SK-N-SH (cell line): ENCODE measurements around the gene PPP1R12B. TPM values are rescaled to one million over a fixed set of nuclear protein-coding genes. Genes with fewer than 3 reads are reported as not detected.

Source experiments
- CTCF ChIA-PET: fragments of 300-600, 350-600 bp; formaldehyde crosslinking; extraction: SDS; loops from one replicate; lab custom pipeline; 2021; lab: Yijun Ruan, JAX
- POLR2A ChIA-PET: fragments of 350-600 bp; sonication (Branson Sonifier 250); formaldehyde crosslinking; extraction: SDS; loops from one replicate; lab custom pipeline; 2020; ENCODE audit warnings: antibody characterized with exemption, inconsistent platforms; lab: Yijun Ruan, JAX
- DNase-seq: peaks from one replicate; pipeline ENCODE4 v3.0.0; 2012
- H2AFZ ChIP-seq: fragments of 200-600 bp; sonication (generic); 2 replicates; pipeline ENCODE4 v1.8.1; 2016; ENCODE audit warnings: antibody characterized with exemption, mild to moderate bottlenecking, low read depth
- H3F3A ChIP-seq: fragments of 200-600 bp; sonication (generic); replicated peaks from 2 replicates; pipeline ENCODE3; 2016; ENCODE audit warnings: antibody characterized with exemption, mild to moderate bottlenecking; ENCODE audit not compliant: insufficient read depth
- H3K27ac ChIP-seq, 2 experiments: fragments of 200-500 bp in 1 of 2; fragments of 200-600 bp in 1 of 2; sonication (Bioruptor generic) in 1 of 2; sonication (generic), shearing (Covaris generic) in 1 of 2; 2 replicates each; pipeline versions ENCODE4 v1.5.1 to v1.6.1; 2014 to 2016; ENCODE audit warnings: low read depth in 2 of 2, inconsistent platforms in 1 of 2, low read length in 1 of 2, mild to moderate bottlenecking in 1 of 2, mixed read lengths in 1 of 2
- H3K27me3 ChIP-seq: fragments of 200-600 bp; sonication (generic), shearing (Covaris generic); 2 replicates; pipeline ENCODE4 v1.6.1; 2016; ENCODE audit warnings: mixed run types; ENCODE audit not compliant: insufficient read depth
- H3K36me3 ChIP-seq, 2 experiments: fragments of 200-500 bp in 1 of 2; fragments of 200-600 bp in 1 of 2; sonication (Bioruptor generic) in 1 of 2; sonication (generic) in 1 of 2; replicated peaks in 1 of 2; 2 replicates each; pipeline versions ENCODE3 to v1.5.1; 2014 to 2016; ENCODE audit warnings: low read length in 1 of 2, mild to moderate bottlenecking in 1 of 2; ENCODE audit not compliant: insufficient read depth in 2 of 2, control insufficient read depth in 1 of 2
- H3K4me1 ChIP-seq, 2 experiments: fragments of 200-500 bp in 1 of 2; fragments of 200-600 bp in 1 of 2; sonication (Bioruptor generic) in 1 of 2; sonication (generic), shearing (Covaris generic) in 1 of 2; 2 replicates each; pipeline versions ENCODE4 v1.5.1 to v1.6.1; 2014 to 2016; ENCODE audit warnings: low read depth in 1 of 2, low read length in 1 of 2, mixed run types in 1 of 2; ENCODE audit not compliant: insufficient read depth in 2 of 2, control insufficient read depth in 1 of 2
- H3K4me2 ChIP-seq: fragments of 200-600 bp; sonication (generic), shearing (Covaris generic); 2 replicates; pipeline ENCODE4 v1.6.1; 2017; ENCODE audit warnings: mixed run types
- H3K4me3 ChIP-seq, 2 experiments: fragments of 200-500 bp in 1 of 2; fragments of 200-600 bp in 1 of 2; sonication (Bioruptor generic) in 1 of 2; sonication (generic), shearing (Covaris generic) in 1 of 2; 2 replicates each; pipeline versions ENCODE4 v1.5.1 to v1.8.1; 2014 to 2016; ENCODE audit warnings: low read depth in 2 of 2, inconsistent platforms in 1 of 2, low read length in 1 of 2, mild to moderate bottlenecking in 1 of 2, mixed read lengths in 1 of 2, moderate library complexity in 1 of 2
- H3K79me2 ChIP-seq: fragments of 200-600 bp; sonication (generic); 2 replicates; pipeline ENCODE4 v1.8.1; 2017; ENCODE audit warnings: mild to moderate bottlenecking; ENCODE audit not compliant: insufficient read depth
- H3K9ac ChIP-seq: fragments of 200-600 bp; sonication (generic); 2 replicates; pipeline ENCODE4 v1.6.1; 2017; ENCODE audit warnings: mixed run types
- H3K9me2 ChIP-seq: fragments of 200-600 bp; sonication (generic); 2 replicates; pipeline ENCODE4 v1.6.1; 2017; ENCODE audit warnings: mixed run types
- H3K9me3 ChIP-seq: fragments of 200-600 bp; sonication (generic); 2 replicates; pipeline ENCODE4 v1.6.1; 2017; ENCODE audit warnings: mixed run types, mild to moderate bottlenecking, moderate library complexity
- H4K20me1 ChIP-seq: fragments of 200-600 bp; sonication (generic); 2 replicates; pipeline ENCODE4 v1.6.1; 2017; ENCODE audit warnings: mild to moderate bottlenecking, mixed run types; ENCODE audit not compliant: insufficient read depth
- CTCF ChIP-seq: fragments of 200-600 bp; sonication (generic); IDR thresholded peaks from 2 replicates; pipeline ENCODE4 v1.6.1; 2017; ENCODE audit warnings: antibody characterized with exemption, mild to moderate bottlenecking, moderate library complexity
- EZH2phosphoT487 ChIP-seq: fragments of 200-600 bp; sonication (generic); IDR thresholded peaks from 2 replicates; pipeline ENCODE4 v1.6.1; 2017; ENCODE audit warnings: low read depth, mixed run types, mild to moderate bottlenecking, antibody characterized with exemption, moderate library complexity, borderline replicate concordance
- FOXJ3 ChIP-seq: sonication (generic); formaldehyde crosslinking; IDR thresholded peaks from 2 replicates; pipeline ENCODE4 v1.5.1; 2020; ENCODE audit warnings: mild to moderate bottlenecking, missing genetic modification reagents
- FOXM1 ChIP-seq: IDR thresholded peaks from 2 replicates; pipeline ENCODE4 v1.4.0; 2012; ENCODE audit warnings: low read depth, mild to moderate bottlenecking
- GATA2 ChIP-seq: sonication (generic); formaldehyde crosslinking; IDR thresholded peaks from 2 replicates; pipeline ENCODE4 v1.5.0; 2020; ENCODE audit warnings: mild to moderate bottlenecking, missing genetic modification reagents
- MXI1 ChIP-seq: IDR thresholded peaks from 2 replicates; pipeline ENCODE4 v1.6.1; 2012; ENCODE audit warnings: mild to moderate bottlenecking, low read depth, low read length, improper control_type of control experiment
- POLR2AphosphoS5 ChIP-seq: IDR thresholded peaks from 2 replicates; pipeline ENCODE4 v1.6.1; 2012; ENCODE audit warnings: low read depth, low read length
- RAD21 ChIP-seq: IDR thresholded peaks from 2 replicates; pipeline ENCODE4 v1.6.1; 2012; ENCODE audit warnings: mild to moderate bottlenecking, low read length
- RCOR1 ChIP-seq: fragments of 150-350 bp; IDR thresholded peaks from 2 replicates; pipeline ENCODE4 v1.6.1; 2017; ENCODE audit warnings: antibody characterized with exemption, low read length
- SMC3 ChIP-seq: IDR thresholded peaks from 2 replicates; pipeline ENCODE4 v1.6.1; 2012; ENCODE audit warnings: low read depth, low read length, improper control_type of control experiment
- TAF1 ChIP-seq: IDR thresholded peaks from 2 replicates; pipeline ENCODE4 v1.6.1; 2012; ENCODE audit warnings: low read depth, mild to moderate bottlenecking, low read length, moderate library complexity, borderline replicate concordance
- TCF12 ChIP-seq: IDR thresholded peaks from 2 replicates; pipeline ENCODE4 v1.4.0; 2012
- USF1 ChIP-seq: IDR thresholded peaks from 2 replicates; pipeline ENCODE4 v1.4.0; 2012; ENCODE audit warnings: low read depth, borderline replicate concordance
- WGBS: methylation state at CpG from one replicate; pipeline ENCODE4 v1.1.6; 2017; ENCODE audit warnings: low lambda C conversion rate; 5-methylcytosine and 5-hydroxymethylcytosine counted together
- polyA plus RNA-seq, 3 experiments: library from polyadenylated mRNA; depleted of rRNA; stranded (reverse); fragments of >200 nt; gene quantifications; 2 replicates each; pipeline ENCODE4 v1.2.3, GENCODE V29; 2012

Gene PPP1R12B
- polyA plus RNA-seq, 1 of the 3 experiments (the other 2 are of a cell fraction): 2.8 TPM

- H3K79me2 ChIP-seq: no peaks in the 10 kb centered on the region
- H3K36me3 ChIP-seq: no peaks in the 10 kb centered on the region
- no peak overlapping the region for H2AFZ ChIP-seq
- no peak overlapping the region for H3K27ac ChIP-seq
- ChIA-PET POLR2A (no interaction called here), CTCF (interaction anchor here (0.9 to 4.9 kb wide), 3 partner anchors 21 to 123 kb away, joined by 3 to 48 read pairs (median 4); no protein-coding TSS in a partner anchor)
- no peaks in the 10 kb centered on the region for H3K27me3 ChIP-seq
- H4K20me1 ChIP-seq: no peaks in the 10 kb centered on the region
- H3K9ac ChIP-seq: no peak overlapping the region
- TF ChIP-seq TAF1: no peak
- TF ChIP-seq USF1: no peak
- no peak for TF ChIP-seq SMC3
- no peak for TF ChIP-seq POLR2AphosphoS5
- no peak for TF ChIP-seq GATA2 (CRISPR knock-in tag)
- TF ChIP-seq MXI1: no peak
- TF ChIP-seq TCF12: no peak
- TF ChIP-seq EZH2phosphoT487: no peak
- no peak for TF ChIP-seq FOXM1
- TF ChIP-seq FOXJ3 (CRISPR knock-in tag): no peak
- TF ChIP-seq CTCF: no peak
- TF ChIP-seq RAD21: no peak
- no peak for TF ChIP-seq RCOR1
- 91% methylated on average over 3 of the region's 3 CpGs for WGBS
- no peak overlapping the region for H3K4me2 ChIP-seq
- H3F3A ChIP-seq: no peaks in the 10 kb centered on the region
- H3K4me1 ChIP-seq: peaks cover 7 to 13% of the 10 kb centered on the region in 2 experiments; a peak in 1 of 4 replicates
- no peak overlapping the region for H3K4me3 ChIP-seq
- no peaks in the 10 kb centered on the region for H3K9me2 ChIP-seq
- no peak for DNase-seq
- no peaks in the 10 kb centered on the region for H3K9me3 ChIP-seq
Measured at GRCh38 chr1:202597090-202597761, 248.7 kb downstream of the PPP1R12B start.
